ENCODE data around the gene UVRAG. TPM values are rescaled to one million over a fixed set of nuclear protein-coding genes. Genes with fewer than 3 reads are reported as not detected.

UVRAG gene
- total RNA-seq, 3 donors from 2014 or later (not counting 1 experiment from before 2014, with no cell fraction given): 39.9 to 52.5 (median 41.4) TPM

- Mint-ChIP-seq H3K36me3 (no peaks in the 10 kb centered on the region), H3K9me3 (no peaks in the 10 kb centered on the region), H3K4me3 (no peak overlapping the region), H3K27me3 (ENCODE audit: low read depth in 2 of 2) (no peaks in the 10 kb centered on the region), H3K27ac (peak overlapping the region in 1 of 2 donors; percentile 43), H3K4me1 (peaks cover 38 to 56% of the 10 kb centered on the region in 2 donors)
- Histone ChIP-seq H3K9me3 (ENCODE audit: control insufficient read depth, insufficient read depth, low read length) (no peaks in the 10 kb centered on the region), H3K27ac (ENCODE audit: low read length) (no peak overlapping the region), H3K4me3 (ENCODE audit: low read length) (no peak overlapping the region), H3K36me3 (ENCODE audit: control insufficient read depth, insufficient read depth, low read length) (no peaks in the 10 kb centered on the region), H3K4me1 (ENCODE audit: control insufficient read depth, insufficient read depth, low read length) (no peaks in the 10 kb centered on the region), H3K27me3 (ENCODE audit: control insufficient read depth, insufficient read depth, low read length) (no peaks in the 10 kb centered on the region)
- intact Hi-C loops (cut with micrococcal nuclease): no loop called here
- no peak for ATAC-seq
- TF ChIP-seq, protein P1, sequence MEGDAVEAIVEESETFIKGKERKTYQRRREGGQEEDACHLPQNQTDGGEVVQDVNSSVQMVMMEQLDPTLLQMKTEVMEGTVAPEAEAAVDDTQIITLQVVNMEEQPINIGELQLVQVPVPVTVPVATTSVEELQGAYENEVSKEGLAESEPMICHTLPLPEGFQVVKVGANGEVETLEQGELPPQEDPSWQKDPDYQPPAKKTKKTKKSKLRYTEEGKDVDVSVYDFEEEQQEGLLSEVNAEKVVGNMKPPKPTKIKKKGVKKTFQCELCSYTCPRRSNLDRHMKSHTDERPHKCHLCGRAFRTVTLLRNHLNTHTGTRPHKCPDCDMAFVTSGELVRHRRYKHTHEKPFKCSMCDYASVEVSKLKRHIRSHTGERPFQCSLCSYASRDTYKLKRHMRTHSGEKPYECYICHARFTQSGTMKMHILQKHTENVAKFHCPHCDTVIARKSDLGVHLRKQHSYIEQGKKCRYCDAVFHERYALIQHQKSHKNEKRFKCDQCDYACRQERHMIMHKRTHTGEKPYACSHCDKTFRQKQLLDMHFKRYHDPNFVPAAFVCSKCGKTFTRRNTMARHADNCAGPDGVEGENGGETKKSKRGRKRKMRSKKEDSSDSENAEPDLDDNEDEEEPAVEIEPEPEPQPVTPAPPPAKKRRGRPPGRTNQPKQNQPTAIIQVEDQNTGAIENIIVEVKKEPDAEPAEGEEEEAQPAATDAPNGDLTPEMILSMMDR (IDR thresholded peaks at IDR 0.05): no peak
- no peak for DNase-seq
Observed at GRCh38 chr11:75905434-75905833, 90.4 kb downstream of the UVRAG start.

DNA sequence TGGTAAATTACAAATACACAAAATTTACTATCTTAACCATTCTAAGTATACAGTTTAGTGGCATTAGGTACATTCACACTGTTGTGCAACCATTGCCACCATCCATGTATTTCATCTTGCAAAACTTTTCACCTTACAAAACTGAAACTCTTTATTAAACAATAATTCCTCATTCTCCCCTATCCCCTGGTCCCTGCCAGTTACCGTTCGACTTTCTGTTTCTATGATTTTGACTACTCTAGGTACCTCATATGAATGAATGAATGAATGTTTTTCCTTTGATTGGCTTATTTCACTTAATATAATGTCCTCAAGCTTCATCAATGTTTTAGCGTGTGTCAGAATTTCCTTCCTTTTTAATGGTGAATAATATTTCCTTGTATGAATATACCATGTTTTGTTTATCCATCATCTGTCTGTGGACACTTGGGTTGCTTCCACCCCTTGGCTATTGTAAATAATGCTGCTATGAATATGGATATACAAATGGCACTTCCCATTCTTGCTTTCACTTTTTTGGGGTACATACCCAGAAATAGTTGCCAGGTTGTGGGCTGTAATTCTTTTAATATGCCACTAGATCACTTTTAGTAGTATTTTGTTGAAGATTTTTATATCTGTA, 93.0 kb downstream of the UVRAG start:
- H3K27me3 Mint-ChIP-seq (ENCODE audit: low read depth in 2 of 2): no peaks in the 10 kb centered on the region
- H3K36me3 Mint-ChIP-seq: peaks cover 13% of the 10 kb centered on the region
- H3K27ac ChIP-seq (ENCODE audit: low read length): no peak overlapping the region
- H3K27ac Mint-ChIP-seq: no peak overlapping the region
- no peaks in the 10 kb centered on the region for H3K27me3 ChIP-seq (ENCODE audit: control insufficient read depth, insufficient read depth, low read length)
- H3K4me1 Mint-ChIP-seq: peaks cover 38 to 43% of the 10 kb centered on the region in 2 donors
- H3K36me3 ChIP-seq (ENCODE audit: control insufficient read depth, insufficient read depth, low read length): peaks cover 8% of the 10 kb centered on the region
- no peaks in the 10 kb centered on the region for H3K9me3 Mint-ChIP-seq
- no peak for DNase-seq
- no peak overlapping the region for H3K4me3 Mint-ChIP-seq
- H3K4me3 ChIP-seq (ENCODE audit: low read length): no peak overlapping the region
- 58% methylated on average over 2 of the region's 3 CpGs for WGBS (ENCODE audit: insufficient coverage)
- intact Hi-C loops (cut with micrococcal nuclease): no loop called here
- H3K9me3 ChIP-seq (ENCODE audit: control insufficient read depth, insufficient read depth, low read length): no peaks in the 10 kb centered on the region
- H3K4me1 ChIP-seq (ENCODE audit: control insufficient read depth, insufficient read depth, low read length): no peaks in the 10 kb centered on the region
- ATAC-seq: no peak
- TF ChIP-seq, protein P1 (IDR thresholded peaks at IDR 0.05): no peak

- no peak overlapping the region for H3K27ac ChIP-seq (ENCODE audit: low read length)
- 100% methylated on average over 2 of the region's 3 CpGs for WGBS (ENCODE audit: insufficient coverage)
Observed at GRCh38 chr11:75910426-75911145, 95.6 kb downstream of the UVRAG start.

More at GRCh38 chr11:75910426-75911145, 95.6 kb downstream of the UVRAG start:
- intact Hi-C loops (cut with micrococcal nuclease): no loop called here
- DNase-seq (no peak), ATAC-seq (no peak)
- Mint-ChIP-seq H3K36me3 (peaks cover 18% of the 10 kb centered on the region), H3K27me3 (ENCODE audit: low read depth in 2 of 2) (no peaks in the 10 kb centered on the region), H3K4me1 (peaks cover 26 to 32% of the 10 kb centered on the region in 2 donors), H3K9me3 (no peaks in the 10 kb centered on the region), H3K27ac (no peak overlapping the region), H3K4me3 (no peak overlapping the region)
- TF ChIP-seq, protein P1 (IDR thresholded peaks at IDR 0.05): no peak
- Histone ChIP-seq H3K27me3 (ENCODE audit: control insufficient read depth, insufficient read depth, low read length) (no peaks in the 10 kb centered on the region), H3K4me3 (ENCODE audit: low read length) (no peak overlapping the region), H3K9me3 (ENCODE audit: control insufficient read depth, insufficient read depth, low read length) (no peaks in the 10 kb centered on the region), H3K4me1 (ENCODE audit: control insufficient read depth, insufficient read depth, low read length) (no peaks in the 10 kb centered on the region), H3K36me3 (ENCODE audit: control insufficient read depth, insufficient read depth, low read length) (peaks cover 18% of the 10 kb centered on the region)

Measured in natural killer cell (primary cell).